B cell (primary cell): Measurements from ENCODE around the gene TSPAN19.

Source experiments
- CTCF ChIP-seq: fragments of 200-600 bp; IDR thresholded peaks from one replicate; pipeline ENCODE4 v1.8.0; 2022; ENCODE audit warnings: antibody characterized with exemption, mild to moderate bottlenecking
- EZH2 ChIP-seq: IDR thresholded peaks from 2 replicates; pipeline ENCODE4 v1.6.1; 2012; ENCODE audit warnings: borderline replicate concordance, low read depth, mild to moderate bottlenecking, moderate library complexity, low read length; ENCODE audit not compliant: insufficient read depth, poor library complexity, severe bottlenecking

GRCh38 chr12:85036234-85036707, at the start of gene TSPAN19, which contains the start of gene LRRIQ1:
- no peak for TF ChIP-seq CTCF
- no peak for TF ChIP-seq EZH2
